BE2C (cell line): ENCODE results near the gene R3HDM2.

Experiments used
- DNase-seq: peaks from one replicate; pipeline ENCODE4 v3.0.0-alpha.2; 2020
- H3K27me3 ChIP-seq: fragments of 250-450 bp; sonication (Bioruptor Pico); 2 replicates; pipeline ENCODE4 v1.5.1; 2020; ENCODE audit warnings: mild to moderate bottlenecking
- H3K36me3 ChIP-seq: fragments of 250-450 bp; sonication (Bioruptor Pico); 2 replicates; pipeline ENCODE4 v1.5.1; 2020; ENCODE audit warnings: mild to moderate bottlenecking
- H3K4me1 ChIP-seq: fragments of 250-450 bp; sonication (Bioruptor Pico); 2 replicates; pipeline ENCODE4 v1.5.1; 2020
- H3K4me3 ChIP-seq: 2 replicates; pipeline ENCODE4 v1.5.1; 2011; ENCODE audit warnings: low read depth, low read length
- H3K9me3 ChIP-seq: fragments of 250-450 bp; sonication (Bioruptor Pico); 2 replicates; pipeline ENCODE4 v1.5.1; 2020
- CTCF ChIP-seq: IDR thresholded peaks from 2 replicates; pipeline ENCODE4 v1.5.1; 2012; ENCODE audit warnings: mild to moderate bottlenecking, low read depth, low read length

R3HDM2 gene

DNA sequence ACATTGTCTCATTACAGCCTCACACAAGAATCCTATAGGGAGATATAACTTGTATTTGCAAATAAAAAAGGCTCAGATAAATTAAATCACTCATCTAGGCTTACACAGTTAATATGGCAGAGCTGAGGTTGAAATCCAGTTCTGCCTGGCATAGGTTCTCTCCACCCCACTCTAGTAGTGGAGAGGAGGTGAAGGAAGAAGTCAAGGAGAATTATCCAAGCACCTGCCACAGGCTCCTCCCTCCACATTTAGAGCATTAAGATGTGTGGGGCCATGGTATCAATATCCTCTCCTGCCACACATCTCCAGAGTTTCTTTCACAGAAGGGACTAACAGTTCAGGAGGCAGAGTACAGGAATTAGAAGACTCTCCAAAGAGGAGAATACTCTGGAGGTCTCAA is 157.3 kb downstream of the R3HDM2 start:
- DNase-seq, result no peak
- H3K9me3 ChIP-seq, result no peaks in the 10 kb centered on the region
- TF ChIP-seq CTCF, result no peak
- H3K4me3 ChIP-seq, result no peak overlapping the region
- no peaks in the 10 kb centered on the region for H3K27me3 ChIP-seq
- H3K36me3 ChIP-seq, result no peaks in the 10 kb centered on the region; the same call in 1 of the 2 replicates
- H3K4me1 ChIP-seq, result peaks cover 20% of the 10 kb centered on the region

DNA sequence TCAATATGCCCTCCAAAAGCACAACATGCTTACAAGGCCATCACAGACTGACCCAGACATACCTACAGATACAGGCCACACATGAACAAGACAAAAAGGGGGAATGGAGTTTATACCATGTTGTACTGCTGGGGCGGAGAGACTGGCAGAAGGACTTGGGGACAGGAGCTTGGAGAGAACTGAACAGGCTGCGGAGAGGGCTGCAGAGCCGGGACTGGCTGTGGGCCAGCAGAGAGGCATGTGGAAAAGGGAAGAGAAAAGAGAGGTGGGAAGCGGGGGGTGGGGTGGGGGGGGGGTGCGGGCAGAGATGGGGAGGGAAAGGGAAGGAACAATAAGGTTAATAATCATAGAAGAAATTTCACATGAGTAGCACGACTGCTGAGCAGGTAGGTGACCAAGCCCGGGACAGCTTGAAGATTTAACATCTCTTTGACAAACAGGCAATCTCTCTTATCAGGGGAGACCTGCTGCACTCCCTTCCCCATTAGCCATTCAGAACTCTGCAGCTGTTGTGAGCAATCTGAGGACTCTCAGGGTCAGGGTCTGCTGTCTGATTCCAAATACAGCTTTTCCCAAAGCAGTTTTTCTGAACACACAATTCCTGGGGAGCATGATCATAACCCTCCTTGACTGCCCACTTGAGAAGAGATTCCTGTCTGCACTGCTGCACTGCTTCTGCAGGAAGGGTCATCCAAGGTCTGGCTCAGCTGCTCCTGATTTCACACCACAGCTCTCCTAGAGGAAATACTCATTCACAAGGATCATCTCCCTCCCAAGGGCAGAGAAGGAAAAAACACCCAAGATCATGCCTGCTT is 158.3 kb downstream of the R3HDM2 start:
- peak overlapping the region; percentile 4; the same call in 1 of the 2 replicates for H3K4me3 ChIP-seq
- H3K9me3 ChIP-seq, result no peaks in the 10 kb centered on the region
- DNase-seq, result peak; percentile 71
- peaks cover 3% of the 10 kb centered on the region; the same call in 1 of the 2 replicates for H3K36me3 ChIP-seq
- TF ChIP-seq CTCF, result no peak
- no peaks in the 10 kb centered on the region for H3K27me3 ChIP-seq
- peaks cover 20% of the 10 kb centered on the region for H3K4me1 ChIP-seq

DNA sequence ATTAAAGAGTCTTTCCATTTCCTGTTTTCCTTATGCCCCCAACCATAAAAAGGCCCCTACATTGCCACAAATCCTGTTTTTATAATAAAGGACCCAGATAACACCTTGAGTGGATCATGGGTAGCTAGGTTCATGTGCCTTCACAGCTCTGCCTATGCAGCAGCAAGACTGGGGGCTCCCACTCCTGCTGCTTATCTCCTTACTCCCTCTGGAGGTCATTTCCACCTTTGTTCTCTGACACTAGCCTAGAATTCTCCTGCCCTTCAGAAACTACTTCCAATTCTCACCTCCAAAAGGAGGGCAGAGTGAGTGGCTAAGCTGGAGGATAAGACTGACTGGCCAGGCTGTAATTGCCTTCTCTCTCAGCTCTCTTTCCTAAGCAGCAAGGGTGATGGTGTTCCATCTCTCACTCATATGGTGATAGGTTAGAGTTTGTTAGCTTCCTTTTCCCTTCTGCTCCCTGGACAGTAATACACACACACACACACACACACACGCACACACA is 159.8 kb downstream of the R3HDM2 start:
- peaks cover 20% of the 10 kb centered on the region for H3K4me1 ChIP-seq
- no peaks in the 10 kb centered on the region for H3K27me3 ChIP-seq
- no peaks in the 10 kb centered on the region for H3K9me3 ChIP-seq
- H3K36me3 ChIP-seq, result peaks cover 8% of the 10 kb centered on the region; the same call in 1 of the 2 replicates
- H3K4me3 ChIP-seq, result no peak overlapping the region
- DNase-seq, result no peak
- TF ChIP-seq CTCF, result peak; percentile 25; the same call in 1 of the 2 replicates

DNA sequence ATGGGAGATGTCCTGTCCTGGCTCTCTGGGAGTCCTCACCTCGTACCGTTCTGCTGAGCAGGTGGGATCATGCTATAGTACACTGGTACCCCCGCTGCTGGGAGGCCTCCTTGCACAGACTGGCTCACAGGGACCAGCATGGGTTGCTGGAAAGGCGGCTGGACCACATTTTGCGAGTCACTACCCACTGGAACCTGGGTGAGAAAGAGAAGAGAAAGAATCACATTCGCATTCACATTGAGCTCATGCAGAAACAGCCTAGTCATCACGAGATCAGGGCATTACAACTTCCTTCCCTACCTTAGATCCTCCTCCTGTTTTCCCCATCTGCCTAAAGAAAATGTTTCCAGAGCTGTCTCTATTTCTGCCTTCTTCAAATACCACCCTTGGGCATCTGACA is 162.6 kb downstream of the R3HDM2 start:
- TF ChIP-seq CTCF, result no peak
- no peak overlapping the region for H3K4me3 ChIP-seq
- no peaks in the 10 kb centered on the region for H3K9me3 ChIP-seq
- H3K36me3 ChIP-seq, result peaks cover 14% of the 10 kb centered on the region; the same call in 1 of the 2 replicates
- H3K4me1 ChIP-seq, result peaks cover 22% of the 10 kb centered on the region
- H3K27me3 ChIP-seq, result no peaks in the 10 kb centered on the region
- DNase-seq, result no peak

GRCh38 chr12:57266681-57267080 is 164.2 kb downstream of the R3HDM2 start:
- peaks cover 14% of the 10 kb centered on the region; the same call in 1 of the 2 replicates for H3K36me3 ChIP-seq
- DNase-seq, result no peak
- H3K9me3 ChIP-seq, result no peaks in the 10 kb centered on the region
- no peaks in the 10 kb centered on the region for H3K27me3 ChIP-seq
- no peak for TF ChIP-seq CTCF
- peaks cover 11% of the 10 kb centered on the region; the same call in 1 of the 2 replicates for H3K4me1 ChIP-seq
- no peak overlapping the region for H3K4me3 ChIP-seq

GRCh38 chr12:57263096-57263495 is 167.7 kb downstream of the R3HDM2 start:
- no peak for TF ChIP-seq CTCF
- DNase-seq, result no peak
- Histone ChIP-seq H3K9me3 (no peaks in the 10 kb centered on the region), H3K27me3 (no peaks in the 10 kb centered on the region), H3K4me1 (peaks cover 7% of the 10 kb centered on the region; the same call in 1 of the 2 replicates), H3K36me3 (peaks cover 32% of the 10 kb centered on the region), H3K4me3 (no peak overlapping the region)
